ENCODE measurements around the gene KLHL24. TPM values are rescaled to one million over a fixed set of nuclear protein-coding genes. Genes with fewer than 3 reads are reported as not detected.
"Not testable (repeated sequence)": the region's sequence is repeated elsewhere in the genome, so short reads cannot be mapped to it uniquely, and the experiment has no call there.

KLHL24 gene
- total RNA-seq, 2 experiments from 2014 or later: 37.0 to 45.4 TPM

GRCh38 chr3:183619624-183620251, 15.7 kb upstream of the KLHL24 start:
- Mint-ChIP-seq H3K4me3 (no peak overlapping the region), H3K36me3 (no peaks in the 10 kb centered on the region)
- POLR2A ChIA-PET: no interaction called here

GRCh38 chr3:183620252-183620628, 15.2 kb upstream of the KLHL24 start:
- H3K4me3 Mint-ChIP-seq: no peak overlapping the region
- POLR2A ChIA-PET: no interaction called here
- no peak overlapping the region for H3K27ac Mint-ChIP-seq
- peaks cover 4% of the 10 kb centered on the region for H3K27me3 Mint-ChIP-seq
- no peak for ATAC-seq (ENCODE audit: low read depth)
- no peaks in the 10 kb centered on the region for H3K36me3 Mint-ChIP-seq
- H3K9me3 Mint-ChIP-seq: peaks cover 2% of the 10 kb centered on the region
- no peak for DNase-seq
- H3K4me1 Mint-ChIP-seq: no peaks in the 10 kb centered on the region

More at GRCh38 chr3:183619624-183620251, 15.7 kb upstream of the KLHL24 start:
- ATAC-seq (ENCODE audit: low read depth) (no peak), DNase-seq (no peak)
- H3K27ac Mint-ChIP-seq: no peak overlapping the region
- peaks cover 4% of the 10 kb centered on the region for H3K27me3 Mint-ChIP-seq
- peaks cover 2% of the 10 kb centered on the region for H3K9me3 Mint-ChIP-seq
- H3K4me1 Mint-ChIP-seq: no peaks in the 10 kb centered on the region

GRCh38 chr3:183622473-183622872, 12.9 kb upstream of the KLHL24 start:
- H3K27me3 Mint-ChIP-seq; H3K4me3 Mint-ChIP-seq; ATAC-seq (ENCODE audit: low read depth); H3K27ac Mint-ChIP-seq; H3K4me1 Mint-ChIP-seq; POLR2A ChIA-PET; DNase-seq; H3K36me3 Mint-ChIP-seq; H3K9me3 Mint-ChIP-seq: not testable (repeated sequence)

- H3K4me3 Mint-ChIP-seq: no peak overlapping the region
- ATAC-seq (ENCODE audit: low read depth): no peak
- no peaks in the 10 kb centered on the region for H3K36me3 Mint-ChIP-seq
- POLR2A ChIA-PET: no interaction called here
- no peak for DNase-seq
- no peaks in the 10 kb centered on the region for H3K9me3 Mint-ChIP-seq
- H3K27ac Mint-ChIP-seq: no peak overlapping the region
- peaks cover 4% of the 10 kb centered on the region for H3K27me3 Mint-ChIP-seq
- no peaks in the 10 kb centered on the region for H3K4me1 Mint-ChIP-seq
These were observed 8.4 kb upstream of the KLHL24 start for GRCh38 chr3:183626877-183627594.

GRCh38 chr3:183629546-183630301, 5.7 kb upstream of the KLHL24 start:
- ATAC-seq (ENCODE audit: low read depth) (no peak), DNase-seq (no peak)
- peaks cover 3% of the 10 kb centered on the region for H3K4me1 Mint-ChIP-seq
- POLR2A ChIA-PET: no interaction called here
- peaks cover 1% of the 10 kb centered on the region for H3K27me3 Mint-ChIP-seq
- no peak overlapping the region for H3K4me3 Mint-ChIP-seq
- H3K9me3 Mint-ChIP-seq: no peaks in the 10 kb centered on the region
- no peak overlapping the region for H3K27ac Mint-ChIP-seq
- H3K36me3 Mint-ChIP-seq: no peaks in the 10 kb centered on the region

GRCh38 chr3:183631715-183632114, 3.7 kb upstream of the KLHL24 start:
- Mint-ChIP-seq H3K27ac (no peak overlapping the region), H3K27me3 (peaks cover 1% of the 10 kb centered on the region), H3K4me1 (peaks cover 8% of the 10 kb centered on the region), H3K36me3 (no peaks in the 10 kb centered on the region), H3K4me3 (no peak overlapping the region), H3K9me3 (no peaks in the 10 kb centered on the region)
- DNase-seq (no peak), ATAC-seq (ENCODE audit: low read depth) (no peak)
- POLR2A ChIA-PET: no interaction called here

- H3K27ac Mint-ChIP-seq; H3K36me3 Mint-ChIP-seq; H3K4me3 Mint-ChIP-seq; H3K27me3 Mint-ChIP-seq; POLR2A ChIA-PET; ATAC-seq (ENCODE audit: low read depth); H3K9me3 Mint-ChIP-seq; DNase-seq: not testable (repeated sequence)
- H3K4me1 Mint-ChIP-seq: peaks cover 16% of the 10 kb centered on the region
These were observed 2.7 kb upstream of the KLHL24 start for GRCh38 chr3:183632725-183633124.

- peaks cover 20% of the 10 kb centered on the region for H3K4me1 Mint-ChIP-seq
- no peaks in the 10 kb centered on the region for H3K27me3 Mint-ChIP-seq
- H3K4me3 Mint-ChIP-seq: peak overlapping the region; percentile 85
- ATAC-seq (ENCODE audit: low read depth) (no peak), DNase-seq (no peak)
- POLR2A ChIA-PET: interaction anchor here (0.6 to 3.9 kb wide), 5 partner anchors 10 to 612 kb away, joined by 3 to 53 read pairs (median 4); partner anchors contain the start of genes KLHL6 and YEATS2
- H3K9me3 Mint-ChIP-seq: no peaks in the 10 kb centered on the region
- H3K36me3 Mint-ChIP-seq: no peaks in the 10 kb centered on the region
- peak overlapping the region; percentile 90 for H3K27ac Mint-ChIP-seq
These were observed 716 bp upstream of the KLHL24 start for GRCh38 chr3:183634707-183635106.

GRCh38 chr3:183635107-183635430, 354 bp upstream of the KLHL24 start:
- POLR2A ChIA-PET: interaction anchor here (0.6 to 3.9 kb wide), 5 partner anchors 11 to 611 kb away, joined by 3 to 53 read pairs (median 4); partner anchors contain the start of genes KLHL6 and YEATS2
- no peaks in the 10 kb centered on the region for H3K9me3 Mint-ChIP-seq
- no peaks in the 10 kb centered on the region for H3K36me3 Mint-ChIP-seq
- H3K27ac Mint-ChIP-seq: peak overlapping the region; percentile 90
- DNase-seq (no peak), ATAC-seq (ENCODE audit: low read depth) (no peak)
- H3K4me3 Mint-ChIP-seq: peak overlapping the region; percentile 85
- peaks cover 20% of the 10 kb centered on the region for H3K4me1 Mint-ChIP-seq
- H3K27me3 Mint-ChIP-seq: no peaks in the 10 kb centered on the region

GRCh38 chr3:183636221-183637105, 1.0 kb downstream of the KLHL24 start:
- peak; percentile 82 for ATAC-seq (ENCODE audit: low read depth)
- no peaks in the 10 kb centered on the region for H3K27me3 Mint-ChIP-seq
- H3K27ac Mint-ChIP-seq: peak overlapping the region; percentile 90
- no peaks in the 10 kb centered on the region for H3K36me3 Mint-ChIP-seq
- no peaks in the 10 kb centered on the region for H3K9me3 Mint-ChIP-seq
- DNase-seq: peak; percentile 90
- H3K4me1 Mint-ChIP-seq: peaks cover 20% of the 10 kb centered on the region
- peak overlapping the region; percentile 85 for H3K4me3 Mint-ChIP-seq
- POLR2A ChIA-PET: interaction anchor here (0.7 to 3.9 kb wide), 12 partner anchors 16 to 197 kb away, joined by 3 to 53 read pairs (median 4); partner anchors contain the start of genes KLHL6 and YEATS2

GRCh38 chr3:183637106-183637486, 1.7 kb downstream of the KLHL24 start:
- peaks cover 20% of the 10 kb centered on the region for H3K4me1 Mint-ChIP-seq
- DNase-seq: no peak
- H3K9me3 Mint-ChIP-seq: no peaks in the 10 kb centered on the region
- no peaks in the 10 kb centered on the region for H3K36me3 Mint-ChIP-seq
- no peak for ATAC-seq (ENCODE audit: low read depth)
- POLR2A ChIA-PET: interaction anchor here (0.7 to 3.9 kb wide), 11 partner anchors 46 to 197 kb away, joined by 3 to 53 read pairs (median 4); partner anchors contain the start of genes KLHL6 and YEATS2
- peak overlapping the region; percentile 90 for H3K27ac Mint-ChIP-seq
- peak overlapping the region; percentile 85 for H3K4me3 Mint-ChIP-seq
- H3K27me3 Mint-ChIP-seq: no peaks in the 10 kb centered on the region

- Mint-ChIP-seq H3K4me1 (peaks cover 20% of the 10 kb centered on the region), H3K4me3 (peak overlapping the region; percentile 85), H3K27ac (peak overlapping the region; percentile 90)
- H3K9me3 Mint-ChIP-seq; H3K27me3 Mint-ChIP-seq; DNase-seq; ATAC-seq (ENCODE audit: low read depth); H3K36me3 Mint-ChIP-seq: not testable (repeated sequence)
- POLR2A ChIA-PET: interaction anchor here (0.9 to 3.9 kb wide), 4 partner anchors 51 to 96 kb away, joined by 3 to 53 read pairs (median 8); partner anchors contain the start of gene YEATS2
These were observed 2.2 kb downstream of the KLHL24 start for GRCh38 chr3:183637633-183638032.

Data from activated naive CD8-positive, alpha-beta T cell treated with anti-CD3 and anti-CD28 coated beads, Interleukin-2, amount 10 ng/mL, durations not matched to agents 7 days and 5 days (primary cell).